H9 (cell line): ENCODE data around the gene SYT9. TPM values are rescaled to one million over a fixed set of nuclear protein-coding genes. Genes with fewer than 3 reads are reported as not detected.

Source experiments
- DNase-seq: peaks from one replicate; pipeline ENCODE4 v3.0.0-alpha.2; 2017
- H2AFZ ChIP-seq: one replicate; pipeline ENCODE4 v1.6.1; 2013; ENCODE audit warnings: mild to moderate bottlenecking, low read length, control low read depth, moderate library complexity
- H2AK5ac ChIP-seq: 2 replicates; pipeline ENCODE4 v1.6.1; 2013; ENCODE audit warnings: low read length, control low read depth, mixed read lengths; ENCODE audit not compliant: insufficient read length
- H2BK120ac ChIP-seq: one replicate; pipeline ENCODE4 v1.6.1; 2013; ENCODE audit warnings: low read depth, mild to moderate bottlenecking, low read length, control low read depth, inconsistent platforms; ENCODE audit not compliant: poor library complexity, severe bottlenecking
- H2BK12ac ChIP-seq: 2 replicates; pipeline ENCODE4 v1.6.1; 2013; ENCODE audit warnings: low read length, control low read depth, mixed read lengths, low read depth; ENCODE audit not compliant: insufficient read length
- H2BK15ac ChIP-seq: 2 replicates; pipeline ENCODE4 v1.6.1; 2013; ENCODE audit warnings: low read depth, low read length, control low read depth
- H2BK20ac ChIP-seq: one replicate; pipeline ENCODE4 v1.6.1; 2013; ENCODE audit warnings: low read depth, mild to moderate bottlenecking, low read length, control low read depth, inconsistent platforms; ENCODE audit not compliant: poor library complexity, severe bottlenecking
- H2BK5ac ChIP-seq: 2 replicates; pipeline ENCODE4 v1.6.1; 2013; ENCODE audit warnings: low read length, control low read depth, mixed read lengths; ENCODE audit not compliant: insufficient read length
- H3K14ac ChIP-seq: 2 replicates; pipeline ENCODE4 v1.6.1; 2013; ENCODE audit warnings: low read length, control low read depth; ENCODE audit not compliant: insufficient read depth
- H3K18ac ChIP-seq: 2 replicates; pipeline ENCODE4 v1.6.1; 2013; ENCODE audit warnings: low read depth, mild to moderate bottlenecking, mixed read lengths, low read length, control low read depth; ENCODE audit not compliant: insufficient read length
- H3K23ac ChIP-seq: 2 replicates; pipeline ENCODE4 v1.6.1; 2013; ENCODE audit warnings: low read length, control low read depth, mixed read lengths, low read depth; ENCODE audit not compliant: insufficient read length
- H3K23me2 ChIP-seq: 2 replicates; pipeline ENCODE4 v1.6.1; 2013; ENCODE audit warnings: low read depth, mild to moderate bottlenecking, mixed read lengths, low read length, control low read depth; ENCODE audit not compliant: insufficient read length, poor library complexity, severe bottlenecking
- H3K27ac ChIP-seq: 2 replicates; pipeline ENCODE4 v1.5.1; 2013; ENCODE audit warnings: low read length, control low read depth, mixed read lengths, low read depth; ENCODE audit not compliant: insufficient read length
- H3K27me3 ChIP-seq: 2 replicates; pipeline ENCODE4 v1.6.1; 2013; ENCODE audit warnings: low read length, control low read depth, inconsistent platforms; ENCODE audit not compliant: insufficient read depth
- H3K4ac ChIP-seq: 2 replicates; pipeline ENCODE4 v1.6.1; 2013; ENCODE audit warnings: low read depth, mild to moderate bottlenecking, control low read depth, inconsistent platforms, low read length, moderate library complexity
- H3K4me1 ChIP-seq: 2 replicates; pipeline ENCODE4 v1.6.1; 2013; ENCODE audit warnings: low read length, control low read depth, inconsistent platforms; ENCODE audit not compliant: insufficient read depth
- H3K4me2 ChIP-seq: 2 replicates; pipeline ENCODE4 v1.6.1; 2013; ENCODE audit warnings: low read length, control low read depth, mixed read lengths; ENCODE audit not compliant: insufficient read length, insufficient read depth
- H3K56ac ChIP-seq: 2 replicates; pipeline ENCODE4 v1.6.1; 2013; ENCODE audit warnings: low read depth, mild to moderate bottlenecking, mixed read lengths, low read length, control low read depth; ENCODE audit not compliant: insufficient read length
- H3K79me1 ChIP-seq: 2 replicates; pipeline ENCODE4 v1.6.1; 2013; ENCODE audit warnings: low read depth, mild to moderate bottlenecking, moderate library complexity, low read length, control low read depth, inconsistent platforms; ENCODE audit not compliant: insufficient read depth, poor library complexity, severe bottlenecking
- H3K79me2 ChIP-seq: 2 replicates; pipeline ENCODE4 v1.6.1; 2013; ENCODE audit warnings: low read length, control low read depth, inconsistent platforms; ENCODE audit not compliant: insufficient read depth
- H3K9ac ChIP-seq: 2 replicates; pipeline ENCODE4 v1.6.1; 2013; ENCODE audit warnings: low read length, control low read depth, mixed read lengths; ENCODE audit not compliant: insufficient read length; ENCODE audit errors: extremely low read depth
- H3K9me3 ChIP-seq: one replicate; pipeline ENCODE4 v1.6.1; 2013; ENCODE audit warnings: low read depth, low read length, inconsistent platforms; ENCODE audit not compliant: control insufficient read depth
- H3T11ph ChIP-seq: one replicate; pipeline ENCODE4 v1.6.1; 2013; ENCODE audit warnings: mild to moderate bottlenecking, low read length, control low read depth, inconsistent platforms
- H4K20me1 ChIP-seq: one replicate; pipeline ENCODE4 v1.6.1; 2013; ENCODE audit not compliant: control insufficient read depth, insufficient read length, insufficient read depth
- H4K5ac ChIP-seq: 2 replicates; pipeline ENCODE4 v1.6.1; 2013; ENCODE audit warnings: low read depth, mild to moderate bottlenecking, mixed read lengths, low read length, control low read depth; ENCODE audit not compliant: insufficient read length
- H4K8ac ChIP-seq: replicated peaks from 2 replicates; pipeline ENCODE4 v1.6.1; 2013; ENCODE audit warnings: low read length, control low read depth, mixed read lengths, low read depth; ENCODE audit not compliant: insufficient read length
- H4K91ac ChIP-seq: 2 replicates; pipeline ENCODE4 v1.6.1; 2013; ENCODE audit warnings: low read depth, mild to moderate bottlenecking, moderate library complexity, mixed read lengths, low read length, control low read depth; ENCODE audit not compliant: insufficient read length
- H3K27ac Mint-ChIP-seq, 3 experiments: 2 replicates in 2 of 3; 3 replicates in 1 of 3; pipeline ENCODE4 v1.8.0; 2020 to 2021; ENCODE audit warnings: mixed read lengths in 3 of 3, mild to moderate bottlenecking in 1 of 3, moderate library complexity in 1 of 3
- H3K27me3 Mint-ChIP-seq: 2 replicates; pipeline ENCODE4 v1.8.0; 2021; ENCODE audit warnings: low read depth, mild to moderate bottlenecking, moderate library complexity, mixed read lengths
- H3K36me3 Mint-ChIP-seq, 3 experiments: 2 replicates in 2 of 3; 3 replicates in 1 of 3; pipeline ENCODE4 v1.8.0; 2020 to 2021; ENCODE audit warnings: low read depth in 3 of 3, mixed read lengths in 3 of 3; ENCODE audit not compliant: insufficient read depth in 1 of 3
- H3K4me1 Mint-ChIP-seq, 2 experiments: 2 replicates each; pipeline ENCODE4 v1.8.0; 2020; ENCODE audit warnings: mixed read lengths in 2 of 2
- H3K4me3 Mint-ChIP-seq, 2 experiments: 2 replicates in 1 of 2; 3 replicates in 1 of 2; pipeline ENCODE4 v1.8.0; 2020 to 2021; ENCODE audit warnings: mild to moderate bottlenecking in 2 of 2, mixed read lengths in 2 of 2, moderate library complexity in 1 of 2
- H3K9me3 Mint-ChIP-seq, 2 experiments: 2 replicates in 1 of 2; 3 replicates in 1 of 2; pipeline ENCODE4 v1.8.0; 2020; ENCODE audit warnings: mild to moderate bottlenecking in 2 of 2, mixed read lengths in 2 of 2, moderate library complexity in 1 of 2
- WGBS: extraction: QIAGEN DNeasy Blood & Tissue Kit; methylation state at CpG from one replicate; pipeline ENCODE4 v1.1.7; 2013; ENCODE audit warnings: missing lambda C conversion rate, low lambda C conversion rate, mixed read lengths; ENCODE audit not compliant: insufficient read length; ENCODE audit errors: extremely low coverage; 5-methylcytosine and 5-hydroxymethylcytosine counted together
- total RNA-seq: library from RNA; stranded (reverse); gene quantifications from 2 replicates; pipeline ENCODE4 v1.2.1, GENCODE V29; 2021
- TF ChIP-seq, protein P1 (sequence below): fragments of 200-600 bp; sonication (generic); conservative IDR thresholded peaks from 3 replicates; pipeline ENCODE4 v1.8.0; 2021; ENCODE audit warnings: antibody characterized with exemption, mild to moderate bottlenecking

Gene SYT9
- total RNA-seq, 1 experiment from 2014 or later: 0.63 TPM

- Histone ChIP-seq H3K79me1 (no peaks in the 10 kb centered on the region), H4K91ac (no peak overlapping the region), H3K4ac (no peak overlapping the region), H3K56ac (no peak overlapping the region), H3K4me1 (0 out of 2 replicates have a peak, but pooled peaks cover 3% of the 10 kb centered on the region), H4K5ac (no peak overlapping the region), H2BK12ac (no peak overlapping the region), H3K9me3 (no peaks in the 10 kb centered on the region), H3K4me2 (no peak overlapping the region), H3K79me2 (no peaks in the 10 kb centered on the region), H3K18ac (no peak overlapping the region), H3K9ac (no peak overlapping the region), H2AK5ac (no peak overlapping the region), H2BK20ac (no peak overlapping the region), H3K23ac (no peak overlapping the region), H3T11ph (no peak overlapping the region), H2BK5ac (no peak overlapping the region), H3K27me3 (no peaks in the 10 kb centered on the region), H4K8ac (no peak overlapping the region), H3K27ac (no peak overlapping the region), H2AFZ (no peak overlapping the region), H2BK15ac (no peak overlapping the region), H3K23me2 (no peaks in the 10 kb centered on the region), H3K14ac (no peak overlapping the region), H4K20me1 (no peaks in the 10 kb centered on the region), H2BK120ac (no peak overlapping the region)
- Mint-ChIP-seq H3K27me3 (no peaks in the 10 kb centered on the region), H3K27ac (no peak overlapping the region), H3K36me3 (no peaks in the 10 kb centered on the region), H3K4me3 (no peak overlapping the region), H3K9me3 (no peaks in the 10 kb centered on the region; a peak in 1 of 5 replicates), H3K4me1 (peaks cover 0 to 4% of the 10 kb centered on the region in 2 experiments; a peak in 2 of 4 replicates)
- WGBS: no CpG with 5 or more reads among the region's 5 CpGs
- TF ChIP-seq, protein P1, sequence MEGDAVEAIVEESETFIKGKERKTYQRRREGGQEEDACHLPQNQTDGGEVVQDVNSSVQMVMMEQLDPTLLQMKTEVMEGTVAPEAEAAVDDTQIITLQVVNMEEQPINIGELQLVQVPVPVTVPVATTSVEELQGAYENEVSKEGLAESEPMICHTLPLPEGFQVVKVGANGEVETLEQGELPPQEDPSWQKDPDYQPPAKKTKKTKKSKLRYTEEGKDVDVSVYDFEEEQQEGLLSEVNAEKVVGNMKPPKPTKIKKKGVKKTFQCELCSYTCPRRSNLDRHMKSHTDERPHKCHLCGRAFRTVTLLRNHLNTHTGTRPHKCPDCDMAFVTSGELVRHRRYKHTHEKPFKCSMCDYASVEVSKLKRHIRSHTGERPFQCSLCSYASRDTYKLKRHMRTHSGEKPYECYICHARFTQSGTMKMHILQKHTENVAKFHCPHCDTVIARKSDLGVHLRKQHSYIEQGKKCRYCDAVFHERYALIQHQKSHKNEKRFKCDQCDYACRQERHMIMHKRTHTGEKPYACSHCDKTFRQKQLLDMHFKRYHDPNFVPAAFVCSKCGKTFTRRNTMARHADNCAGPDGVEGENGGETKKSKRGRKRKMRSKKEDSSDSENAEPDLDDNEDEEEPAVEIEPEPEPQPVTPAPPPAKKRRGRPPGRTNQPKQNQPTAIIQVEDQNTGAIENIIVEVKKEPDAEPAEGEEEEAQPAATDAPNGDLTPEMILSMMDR: no peak
- DNase-seq: no peak
Observed at GRCh38 chr11:7469351-7469865, 217.7 kb downstream of the SYT9 start.
